AG08395 (cell line): ENCODE results near the gene SIGLEC9.
A peak's percentile ranks its signal among the peaks of the same experiment; 100 is the strongest.

ENCODE experiments used
- DNase-seq: peaks from one replicate; pipeline ENCODE4 v3.0.0; 2012; ENCODE audit warnings: mixed read lengths, low spot score

Gene SIGLEC9

DNA sequence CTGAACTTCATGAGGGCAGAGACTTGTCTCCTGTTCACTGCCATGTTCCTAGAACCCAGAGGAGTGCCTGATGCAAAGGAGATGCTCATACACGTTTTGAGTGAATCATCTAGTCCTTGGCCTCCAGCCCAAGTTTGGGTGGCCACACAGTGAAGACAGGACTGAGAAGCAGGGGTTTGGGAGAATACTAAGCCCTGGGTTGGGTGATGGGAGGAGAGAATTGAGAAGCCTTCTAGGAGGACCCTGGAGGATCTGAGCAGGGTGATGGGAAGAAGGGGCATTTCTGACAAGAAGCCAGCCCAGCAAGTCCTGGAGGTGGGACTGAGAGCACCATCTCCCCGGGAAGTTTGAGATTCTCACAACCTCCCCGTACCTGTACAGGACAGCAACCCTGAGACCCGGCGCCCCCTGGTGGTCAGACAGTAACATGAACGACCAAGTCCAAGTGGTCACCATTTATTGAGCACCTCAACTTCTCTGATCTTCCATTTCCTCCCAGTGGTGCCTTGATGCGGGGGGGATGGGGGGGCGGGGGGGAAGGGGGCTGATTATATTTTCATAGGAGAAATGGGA lies 27.5 kb upstream of the SIGLEC9 start:
- DNase-seq = peak; percentile 65

DNA sequence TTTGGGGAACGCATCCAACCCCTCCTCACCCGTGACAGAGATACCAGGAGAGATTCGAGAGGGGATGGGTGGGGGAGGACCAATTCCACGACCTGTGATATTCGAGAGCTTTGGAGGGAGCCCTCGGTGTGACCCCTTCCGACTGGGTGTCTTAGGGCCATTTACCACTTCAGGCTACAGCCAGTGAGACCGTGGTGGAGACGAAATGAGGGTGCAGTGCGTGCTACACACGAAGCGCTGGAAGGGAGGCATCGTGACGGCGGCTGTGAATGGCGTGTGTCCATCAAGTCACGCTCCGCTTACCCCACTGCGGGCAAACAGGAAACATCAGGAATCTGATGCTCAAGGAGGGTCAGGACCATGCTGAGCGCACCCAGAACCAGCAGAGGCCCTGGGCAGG lies 26.9 kb upstream of the SIGLEC9 start:
- DNase-seq = no peak

DNA sequence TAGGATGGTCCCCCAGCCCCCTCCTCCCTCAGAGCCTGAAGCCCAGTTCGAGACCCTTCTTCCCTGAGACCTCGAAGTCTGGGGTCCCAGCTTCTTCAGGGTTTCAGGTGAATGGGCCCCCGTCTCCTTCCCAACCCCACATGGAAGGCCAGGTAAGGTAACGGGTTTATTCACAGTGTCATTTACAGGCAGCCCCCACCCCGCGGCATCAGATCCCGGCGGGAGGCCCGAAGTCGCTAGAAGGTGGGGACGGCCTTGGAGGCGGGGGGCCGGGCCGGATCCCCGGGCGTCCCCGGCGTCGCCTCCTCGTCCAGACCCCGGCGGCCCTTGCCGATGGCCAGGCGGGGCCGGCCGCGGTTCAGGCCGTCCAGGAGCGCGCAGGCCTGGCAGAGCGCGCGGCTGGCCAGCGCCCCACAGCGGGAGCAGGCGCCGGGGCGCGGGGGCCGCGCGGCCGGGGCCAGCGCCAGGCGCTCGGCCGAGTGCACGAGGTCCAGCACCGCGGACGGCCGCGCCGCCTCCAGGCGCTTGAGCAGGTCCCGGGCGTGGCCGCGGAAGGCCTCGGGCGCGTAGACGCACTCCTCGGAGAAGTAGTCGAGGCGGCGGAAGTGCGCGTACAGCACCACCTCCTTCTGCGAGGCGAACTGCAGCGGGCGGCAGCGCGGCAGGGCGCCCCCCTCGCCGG lies 26.2 kb upstream of the SIGLEC9 start:
- no peak for DNase-seq

DNA sequence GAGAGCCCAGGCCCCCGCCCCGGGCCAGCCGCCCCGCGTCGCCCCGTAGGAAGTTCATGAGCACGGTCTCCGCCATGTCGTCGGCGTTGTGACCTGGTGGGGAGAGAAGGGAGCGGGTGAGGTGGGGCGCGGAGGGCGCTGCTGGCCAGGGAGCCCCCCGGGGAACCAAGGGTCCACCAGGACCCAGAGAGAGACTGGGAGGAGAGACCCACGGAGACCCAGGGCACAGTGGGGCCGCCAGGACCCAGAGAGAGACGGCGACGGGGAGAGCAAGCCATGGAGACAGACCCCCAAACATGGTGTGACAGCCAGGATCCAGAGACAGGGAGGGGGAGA lies 25.7 kb upstream of the SIGLEC9 start:
- DNase-seq = no peak

DNA sequence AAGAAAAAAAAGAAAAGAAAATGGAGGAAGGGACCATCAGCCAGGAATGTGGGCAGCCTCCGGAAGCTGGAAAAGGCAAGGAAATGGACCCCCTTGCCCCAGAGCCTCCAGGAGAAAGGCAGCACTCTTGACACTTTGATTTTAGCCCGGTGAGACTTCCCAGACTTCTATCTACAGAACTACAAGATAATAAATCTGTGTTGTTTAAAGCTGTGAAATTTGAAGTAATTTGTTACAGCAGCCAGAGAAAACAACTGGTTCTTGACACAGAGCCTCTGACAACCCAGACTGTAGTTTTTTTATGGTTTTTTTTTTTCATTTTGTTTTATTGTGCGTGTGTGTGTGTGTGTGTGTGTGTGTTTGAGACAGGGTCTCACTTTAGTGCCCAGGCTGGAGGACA lies 24.1 kb upstream of the SIGLEC9 start:
- DNase-seq = no peak

DNA sequence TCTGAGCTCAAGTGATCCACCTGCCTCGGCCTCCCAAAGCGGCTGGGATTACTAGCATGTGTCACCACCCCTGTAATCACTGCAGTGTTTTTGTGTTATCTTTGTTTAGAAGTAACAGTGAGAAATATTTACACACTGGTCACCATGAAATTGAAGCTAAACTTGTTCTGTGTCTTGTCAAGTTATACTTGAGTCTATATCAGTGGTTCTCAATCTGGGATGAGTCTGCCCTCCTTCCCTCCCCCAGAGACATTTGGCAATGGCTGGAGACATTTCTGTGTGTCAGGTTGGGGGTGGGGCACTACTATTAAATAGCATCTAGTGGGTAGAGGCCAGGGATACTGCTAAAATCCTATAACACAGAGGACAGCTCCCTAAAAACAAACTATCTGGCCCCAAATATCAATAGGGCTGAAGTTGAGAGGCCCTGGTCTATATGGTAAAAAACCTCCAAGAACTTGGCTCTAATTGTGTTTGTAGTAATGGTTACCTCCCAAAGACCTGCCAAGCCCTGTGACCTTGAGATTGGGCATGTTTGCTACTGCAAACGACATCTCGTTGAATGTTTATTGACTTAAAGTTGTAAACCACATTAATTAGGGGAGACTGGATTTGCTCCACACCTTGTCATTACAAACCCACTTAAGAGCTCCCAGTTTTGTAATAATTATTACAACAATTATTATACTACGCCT lies 23.4 kb upstream of the SIGLEC9 start:
- no peak for DNase-seq

DNA sequence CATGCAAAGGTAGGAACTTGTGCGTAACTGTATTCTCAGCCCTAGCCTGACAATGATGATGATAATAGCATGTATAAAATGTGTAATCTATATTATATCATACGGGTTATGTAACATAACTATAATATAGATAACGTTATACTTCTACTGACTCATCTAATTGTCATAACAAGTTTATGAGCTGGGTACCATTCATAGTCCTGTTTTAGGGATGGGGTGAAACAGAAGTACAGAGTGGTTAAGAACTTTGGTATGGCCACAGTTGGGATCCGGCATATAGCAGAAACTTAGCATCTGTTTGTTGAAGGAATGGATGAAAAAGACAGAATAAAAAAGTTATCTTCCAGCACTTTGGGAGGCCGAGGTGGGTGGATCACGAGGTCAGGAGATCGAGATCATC lies 21.7 kb upstream of the SIGLEC9 start:
- DNase-seq = no peak

DNA sequence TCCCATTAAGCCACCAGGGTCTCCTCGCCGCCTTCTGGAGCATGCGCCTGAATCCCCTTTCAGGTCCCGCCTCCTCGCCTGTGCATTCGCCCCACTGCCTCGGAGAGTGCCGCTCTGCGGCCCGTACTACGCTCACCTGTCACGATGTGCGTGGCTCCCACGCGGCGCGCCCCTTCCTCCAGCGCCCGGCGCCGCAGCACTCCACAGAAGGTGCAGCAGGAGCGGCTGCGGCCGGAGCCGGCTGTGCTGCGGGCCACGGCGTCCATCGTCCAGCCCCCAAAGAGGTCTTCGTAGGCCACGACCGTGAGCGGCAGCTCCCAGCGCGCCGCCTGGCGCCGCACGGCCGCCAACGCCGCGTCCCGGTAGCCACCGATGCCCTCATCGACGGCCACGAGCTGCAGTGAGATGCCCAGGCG lies 20.8 kb upstream of the SIGLEC9 start:
- no peak for DNase-seq

DNA sequence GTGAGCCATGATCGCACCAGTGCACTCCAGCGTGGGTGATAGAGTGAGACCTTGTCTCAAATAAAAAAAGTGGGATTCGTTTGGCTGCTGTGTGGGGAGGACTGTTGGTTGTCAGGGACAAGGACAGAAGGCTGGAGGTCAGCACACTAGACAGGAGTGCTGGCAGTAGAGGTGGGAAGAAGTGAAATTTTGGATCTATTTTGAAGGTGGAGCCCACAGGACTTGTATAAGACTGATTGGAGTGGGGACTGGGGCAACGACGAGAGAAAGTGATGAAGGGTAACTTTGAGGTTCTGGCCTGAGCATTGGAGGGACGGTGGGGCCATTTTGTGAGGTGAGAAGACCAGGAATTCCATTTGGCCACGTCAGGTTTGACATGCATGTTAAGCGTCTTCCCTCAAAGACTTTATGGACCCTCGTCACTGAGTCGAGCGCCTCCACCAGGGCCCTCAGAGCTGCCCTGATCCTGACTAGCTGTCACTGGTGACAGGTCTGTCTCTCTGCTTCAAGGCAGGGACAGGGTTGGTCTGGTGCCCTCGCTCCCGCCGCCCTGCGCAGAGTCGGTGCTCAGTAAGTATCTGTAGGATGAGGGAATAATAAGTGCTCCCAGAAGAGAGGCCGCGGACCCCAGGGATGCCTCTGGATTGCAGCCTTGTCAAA lies 17.2 kb upstream of the SIGLEC9 start:
- peak; percentile 21 for DNase-seq

DNA sequence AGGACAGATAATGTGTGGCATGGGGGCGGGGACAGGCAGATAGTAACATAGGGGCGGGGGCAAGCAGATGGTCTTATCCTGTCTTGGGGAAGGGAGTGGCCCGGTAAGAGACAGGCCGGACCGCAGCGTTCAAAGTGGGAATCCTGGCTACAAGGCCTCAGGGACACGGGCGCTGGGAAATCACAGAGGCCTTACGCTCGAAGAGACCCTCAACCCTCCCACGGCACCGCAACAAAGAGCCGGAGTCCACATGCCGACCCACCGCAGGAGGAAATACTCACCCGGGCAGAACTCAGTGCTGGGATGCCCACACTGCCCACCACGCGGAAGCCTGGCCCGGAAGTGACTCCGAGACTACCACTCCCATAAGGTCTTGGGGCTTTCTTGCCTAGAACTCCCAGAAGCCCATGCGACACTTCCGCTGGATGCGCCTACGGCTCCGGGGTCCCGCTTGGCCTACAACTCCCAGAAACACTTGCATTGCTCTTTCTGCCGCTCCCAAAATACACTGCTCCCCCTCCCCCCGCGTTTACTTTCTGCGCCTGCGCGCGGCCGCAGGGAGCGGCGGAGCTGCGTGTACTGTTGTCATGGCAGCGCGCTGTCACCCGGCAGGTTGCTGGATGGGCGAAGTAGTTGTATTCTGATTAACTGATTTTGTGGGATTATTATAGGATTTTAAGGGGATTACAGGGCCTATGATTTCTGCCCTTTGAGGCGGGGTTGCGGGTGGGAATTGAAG lies 16.5 kb upstream of the SIGLEC9 start, which contains the start of gene CTU1:
Gene CTU1 (minus strand): TSS at position 344 of the 739 bp plus-strand sequence. CDS start 3,840 bp downstream, outside the sequence.
- DNase-seq = peak; percentile 99

DNA sequence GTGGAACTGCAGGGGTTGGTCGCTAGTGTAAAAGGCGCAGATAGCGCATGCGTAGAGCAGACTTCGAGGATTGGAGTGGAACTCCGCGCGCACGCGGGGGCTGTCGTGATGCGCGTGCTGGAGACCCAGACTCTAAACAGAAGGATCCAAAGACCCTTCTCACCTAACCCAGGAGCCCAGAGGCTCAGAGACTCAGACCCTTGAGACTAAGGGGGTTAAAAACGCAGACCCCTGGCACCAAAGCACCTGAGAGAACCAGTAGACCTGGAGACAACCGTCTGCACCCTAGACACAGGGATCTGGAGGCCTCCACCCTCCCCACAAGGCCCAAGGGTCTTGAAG lies 15.9 kb upstream of the SIGLEC9 start:
- DNase-seq = no peak

DNA sequence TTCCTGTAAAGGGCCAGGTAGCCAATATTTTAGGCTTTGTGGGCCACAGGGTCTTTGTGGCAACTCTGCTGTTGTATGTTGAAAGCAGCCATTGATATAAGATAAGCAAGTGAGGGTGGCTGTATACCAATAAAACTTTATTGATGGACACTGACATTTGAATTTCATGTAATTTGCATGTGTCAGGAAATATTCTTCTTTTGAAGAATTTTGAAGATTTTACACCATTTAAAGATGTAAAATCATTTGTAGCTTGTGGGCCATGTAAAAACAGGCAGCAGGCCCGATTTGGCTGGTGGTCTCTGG lies 14.1 kb upstream of the SIGLEC9 start:
- DNase-seq = no peak

DNA sequence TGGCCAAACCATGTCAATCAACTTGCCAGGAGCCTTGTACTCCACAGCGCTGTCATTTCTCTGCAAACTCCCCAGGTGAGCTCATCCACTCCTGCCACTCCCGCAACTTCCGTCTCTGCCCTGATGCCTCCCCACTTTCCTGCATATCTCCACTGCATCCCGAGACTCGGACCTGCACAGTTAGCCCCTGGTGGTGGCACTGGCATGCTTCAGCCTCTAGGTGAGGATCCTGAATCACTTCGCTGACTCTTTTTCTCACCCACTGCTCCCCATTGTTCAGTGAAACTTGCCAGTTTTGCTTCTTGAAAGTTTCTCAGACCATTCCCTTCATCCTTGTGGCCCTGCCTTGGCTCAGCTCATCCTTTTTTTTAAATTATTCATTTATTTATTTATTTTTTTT lies 13.1 kb upstream of the SIGLEC9 start:
- DNase-seq = no peak

DNA sequence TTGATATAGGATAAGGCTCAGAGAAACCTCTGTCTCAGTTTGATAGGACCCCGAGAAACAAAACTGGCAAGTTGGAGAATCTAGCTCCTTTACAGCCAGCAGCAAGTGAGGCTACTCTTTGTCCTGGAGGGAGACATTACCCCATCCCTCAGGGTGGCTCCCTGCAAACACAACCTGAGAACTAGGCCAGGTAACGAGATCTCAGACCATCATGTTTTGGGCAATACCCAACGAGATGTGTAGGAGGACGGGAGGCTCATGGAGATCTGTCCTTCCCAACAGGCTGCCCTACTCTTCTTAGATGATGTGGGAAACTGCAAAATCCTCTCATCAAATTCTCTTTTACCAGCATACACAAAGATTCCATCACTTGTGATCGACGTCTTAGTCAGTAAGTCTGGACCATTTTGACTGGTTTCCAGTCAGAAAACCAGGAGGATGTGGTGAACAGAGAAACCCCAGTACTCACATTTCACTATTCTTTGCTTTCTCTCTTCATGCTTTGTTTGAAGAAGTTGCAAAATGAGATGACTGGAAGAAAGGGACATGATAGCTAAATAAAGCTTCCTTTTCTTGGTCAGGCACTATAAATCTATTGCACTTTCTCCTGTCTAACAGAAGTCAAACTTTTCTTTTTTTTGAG lies 10.5 kb upstream of the SIGLEC9 start:
- DNase-seq = no peak

DNA sequence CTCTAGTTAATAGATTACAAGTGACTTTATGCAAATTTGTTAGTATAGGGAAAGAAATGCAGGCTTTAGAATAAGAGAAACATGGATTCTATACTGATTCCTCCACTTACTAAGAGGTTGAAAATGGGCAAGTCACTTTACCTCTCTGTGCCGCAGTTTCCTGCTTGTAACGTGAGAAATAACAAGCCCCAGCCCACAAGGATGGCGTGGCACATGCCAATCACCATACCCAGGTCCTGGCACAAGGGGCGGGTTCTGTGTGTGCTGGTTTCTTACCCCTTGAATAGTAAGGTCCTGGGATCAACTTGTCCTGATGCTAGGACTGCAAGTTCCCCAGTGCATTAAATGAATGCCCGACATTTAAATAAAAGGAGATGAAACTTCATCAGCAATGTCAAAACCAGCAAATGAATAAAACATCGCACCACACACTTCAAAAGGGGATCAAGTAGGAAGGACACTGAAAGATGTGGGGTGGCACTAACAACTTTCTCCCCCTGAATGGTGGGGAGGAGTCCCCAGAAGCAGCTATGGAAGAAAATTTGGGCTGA lies 7.9 kb upstream of the SIGLEC9 start:
- DNase-seq = no peak

DNA sequence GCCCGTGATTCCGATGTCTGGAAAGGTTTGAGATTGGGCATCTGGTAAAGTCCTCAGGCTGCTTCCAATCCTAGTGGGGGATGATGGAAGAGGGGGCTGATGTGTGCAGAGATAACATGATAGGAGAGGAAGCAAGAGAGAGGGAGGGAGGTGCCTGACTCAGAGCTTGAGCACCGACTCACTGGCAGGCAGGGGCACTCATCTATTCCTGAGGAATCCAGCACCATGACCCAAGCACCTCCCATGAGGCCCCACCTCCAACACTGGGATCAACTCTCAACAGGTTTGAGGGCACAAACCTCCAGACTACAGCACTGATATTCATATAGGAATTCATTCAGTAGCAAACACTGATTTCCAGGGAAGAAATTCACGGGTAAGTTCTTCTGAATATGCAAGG lies 5.6 kb upstream of the SIGLEC9 start:
- no peak for DNase-seq

DNA sequence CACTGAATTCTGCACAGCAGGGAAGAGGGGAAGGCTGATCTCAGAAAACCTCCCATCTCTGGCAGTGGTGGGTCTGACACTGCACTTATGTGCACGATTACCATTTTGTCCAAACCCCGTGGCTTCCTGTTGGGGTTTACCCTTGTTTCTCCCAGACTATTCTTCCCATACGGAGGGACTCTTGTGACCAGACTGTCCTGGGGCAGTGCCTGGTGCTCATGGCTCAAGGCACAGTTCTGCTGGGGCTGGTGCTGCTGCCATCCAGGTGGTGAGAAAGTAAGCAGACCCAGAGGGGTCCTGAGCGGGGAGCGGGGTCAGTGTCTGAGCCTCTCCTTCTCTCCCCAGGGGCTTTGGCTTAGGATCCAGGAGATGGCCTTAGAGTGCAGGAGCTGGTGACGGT lies 5.1 kb upstream of the SIGLEC9 start:
- no peak for DNase-seq

DNA sequence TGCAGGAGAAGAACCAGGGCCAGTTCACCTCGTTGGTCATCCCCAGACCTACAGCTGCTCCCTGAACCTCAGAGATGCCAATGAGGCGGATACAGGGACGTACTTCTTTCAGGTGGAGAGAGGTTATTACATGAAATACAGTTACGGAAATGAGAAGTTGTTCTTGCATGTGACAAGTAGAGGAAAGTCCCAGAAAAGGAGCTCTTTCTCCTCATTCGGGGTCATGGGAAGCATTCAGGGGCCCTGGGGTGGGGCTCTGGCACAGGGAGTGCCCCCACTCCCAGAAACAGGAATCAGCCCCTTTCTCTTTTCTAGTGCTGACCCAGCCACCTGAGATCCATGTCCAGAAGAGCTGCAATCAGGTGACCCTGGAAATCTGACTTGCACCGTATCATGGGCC lies 4.5 kb upstream of the SIGLEC9 start:
- no peak for DNase-seq

DNA sequence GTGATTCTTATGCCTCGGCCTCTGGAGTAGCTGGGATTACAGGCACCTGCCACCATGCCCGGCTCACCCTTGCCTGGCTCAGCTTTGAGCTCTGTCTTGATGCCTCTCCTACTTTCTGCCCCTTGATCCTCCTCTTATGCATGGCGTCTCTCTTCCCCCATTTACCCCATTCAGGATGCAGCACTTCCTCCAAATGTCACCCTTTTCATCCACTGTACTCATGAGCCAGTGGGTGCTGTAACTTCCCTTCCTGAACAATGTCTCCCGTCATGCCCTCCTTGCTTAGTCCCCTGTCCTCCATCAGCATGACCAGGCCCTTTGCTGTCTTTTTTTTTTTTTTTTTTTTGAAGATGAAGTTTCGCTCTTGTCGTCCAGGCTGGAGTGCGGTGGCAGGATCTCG lies 3.4 kb upstream of the SIGLEC9 start:
- no peak for DNase-seq

DNA sequence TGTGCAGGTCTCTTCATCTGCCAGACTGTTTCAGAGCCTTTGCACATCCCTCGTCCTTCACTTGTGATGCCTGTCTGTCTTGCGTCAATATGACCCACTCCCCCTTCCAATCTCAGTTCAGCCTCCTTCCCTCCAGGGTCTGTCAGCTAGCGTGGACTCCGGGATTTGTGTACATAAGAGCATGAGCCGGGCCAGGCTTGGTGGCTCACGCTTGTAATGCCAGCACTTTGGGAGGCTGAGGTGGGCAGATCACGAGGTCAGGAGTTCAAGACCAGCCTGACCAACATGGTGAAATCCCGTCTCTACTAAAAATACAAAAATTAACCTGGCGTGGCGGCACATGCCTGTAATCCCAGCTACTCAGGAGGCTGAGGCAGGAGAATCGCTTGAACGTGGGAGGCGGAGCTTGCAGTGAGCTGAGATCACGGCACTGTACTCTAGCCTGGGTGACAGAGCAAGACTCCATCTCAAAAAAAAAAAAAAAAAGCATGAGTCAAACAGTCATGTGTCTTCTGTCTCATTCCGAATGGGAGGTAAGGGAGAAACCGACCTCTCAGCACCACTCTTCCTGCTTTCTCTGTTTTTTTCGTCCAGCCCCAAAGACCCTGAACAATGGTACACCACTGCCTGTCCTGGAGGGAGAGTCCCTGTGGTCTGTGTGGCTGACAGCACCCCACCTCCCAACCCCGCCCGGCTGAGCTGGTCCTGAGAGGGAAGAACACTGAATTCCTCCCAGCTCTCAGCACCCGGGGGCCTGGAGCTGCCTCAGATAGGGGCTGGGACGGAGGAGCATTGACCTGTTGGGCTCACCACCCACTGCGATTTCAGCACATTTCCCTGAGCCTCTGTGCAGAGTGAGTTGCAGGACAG lies 2.4 kb upstream of the SIGLEC9 start:
- no peak for DNase-seq

DNA sequence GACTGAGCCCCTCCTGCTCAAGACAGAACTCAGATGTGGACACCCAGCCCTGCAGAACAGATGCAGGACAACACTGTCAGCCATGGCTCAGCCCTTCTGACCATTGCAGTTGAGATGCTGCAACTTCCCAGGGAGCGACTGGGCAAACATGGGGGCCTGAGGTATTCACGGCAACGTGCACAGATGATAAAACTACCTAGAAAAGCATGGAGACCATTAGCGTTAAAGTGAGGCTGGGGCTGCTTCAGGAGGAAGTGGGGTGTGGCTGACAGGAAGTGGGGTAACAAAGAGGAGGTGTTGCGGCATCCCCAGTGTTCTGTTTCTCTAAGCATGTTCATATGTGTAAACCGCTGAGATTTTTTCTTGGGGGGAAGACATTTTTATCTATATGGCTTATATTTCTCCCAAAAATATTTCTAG lies 1.3 kb upstream of the SIGLEC9 start:
- DNase-seq = no peak
